Neural progenitor cell (in vitro differentiated cells): Measurements from ENCODE around the gene GMPPB.
"Not testable (repeated sequence)": the region's sequence is repeated elsewhere in the genome, so short reads cannot be mapped to it uniquely, and the experiment has no call there.

Experiments used
- CTCF ChIP-seq: fragments of 200-600 bp; sonication (generic); IDR thresholded peaks from 2 replicates; pipeline ENCODE4 v1.5.1; 2017; ENCODE audit warnings: antibody characterized with exemption, mild to moderate bottlenecking
- EZH2 ChIP-seq: fragments of 200-600 bp; sonication (generic); IDR thresholded peaks from 2 replicates; pipeline ENCODE4 v1.6.1; 2017; ENCODE audit warnings: antibody characterized with exemption, mild to moderate bottlenecking, moderate library complexity
- EZH2phosphoT487 ChIP-seq: fragments of 200-600 bp; sonication (generic); IDR thresholded peaks from 2 replicates; pipeline ENCODE4 v1.6.1; 2017; ENCODE audit warnings: antibody characterized with exemption

DNA sequence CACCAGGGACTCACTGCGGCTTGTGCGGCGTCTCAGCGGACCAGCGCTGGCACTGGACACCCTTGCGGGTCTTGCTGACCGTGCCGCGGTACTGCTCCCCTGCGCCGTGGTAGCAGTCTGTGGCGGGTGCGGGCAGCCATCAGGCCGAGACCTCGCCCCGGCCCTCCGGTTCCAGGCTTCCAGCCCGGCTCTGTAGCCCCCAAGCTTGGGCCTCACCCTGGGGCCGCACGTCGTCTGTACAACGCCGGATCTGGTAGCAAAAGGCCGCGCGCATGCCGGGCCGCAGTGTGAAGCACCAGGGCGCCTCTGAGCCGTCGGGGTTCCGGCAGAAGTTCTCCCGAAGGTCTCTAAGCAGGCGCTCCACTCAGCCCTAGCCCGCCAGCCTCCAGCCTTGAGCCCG lies 37.9 kb downstream of the GMPPB start:
- TF ChIP-seq CTCF, EZH2phosphoT487, EZH2: not testable (repeated sequence)
